Stimulated activated CD4-positive, alpha-beta T cell treated with anti-CD3 and anti-CD28 coated beads, Interleukin-2, amount 100 ng/mL, for 48 hours (primary cell): ENCODE results near the gene NDUFA6.
A peak's percentile ranks its signal among the peaks of the same experiment; 100 is the strongest.
"Not testable (repeated sequence)": the region's sequence is repeated elsewhere in the genome, so short reads cannot be mapped to it uniquely, and the experiment has no call there.

Experiments
- DNase-seq, 2 donors: peaks; one replicate each; pipeline ENCODE4 v3.0.0-alpha.2; 2020

Gene NDUFA6

DNA sequence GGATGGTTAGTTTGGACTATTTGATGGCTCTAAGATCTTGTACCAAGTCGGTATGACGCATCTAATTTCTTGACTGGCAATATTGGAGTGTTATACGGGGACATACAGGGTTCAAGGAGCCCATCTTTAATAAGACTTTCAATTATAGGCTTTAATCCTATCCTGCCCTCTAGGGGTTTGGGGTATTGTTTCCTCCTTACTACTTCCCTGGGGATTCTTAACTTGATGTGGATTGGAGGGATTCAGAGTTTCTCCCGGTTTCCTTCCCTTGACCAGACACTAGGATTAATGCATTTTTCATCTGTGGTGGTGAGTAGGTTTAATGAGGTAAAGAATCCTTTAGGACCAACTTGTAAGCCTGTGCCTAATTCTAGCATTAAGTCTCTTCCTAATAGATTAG is 21.2 kb upstream of the NDUFA6 start:
- DNase-seq, result no peak

- no peak for DNase-seq
These were observed 18.3 kb upstream of the NDUFA6 start for GRCh38 chr22:42108848-42109247.

GRCh38 chr22:42104332-42104860 is 13.8 kb upstream of the NDUFA6 start:
- DNase-seq, result not testable (repeated sequence)

DNA sequence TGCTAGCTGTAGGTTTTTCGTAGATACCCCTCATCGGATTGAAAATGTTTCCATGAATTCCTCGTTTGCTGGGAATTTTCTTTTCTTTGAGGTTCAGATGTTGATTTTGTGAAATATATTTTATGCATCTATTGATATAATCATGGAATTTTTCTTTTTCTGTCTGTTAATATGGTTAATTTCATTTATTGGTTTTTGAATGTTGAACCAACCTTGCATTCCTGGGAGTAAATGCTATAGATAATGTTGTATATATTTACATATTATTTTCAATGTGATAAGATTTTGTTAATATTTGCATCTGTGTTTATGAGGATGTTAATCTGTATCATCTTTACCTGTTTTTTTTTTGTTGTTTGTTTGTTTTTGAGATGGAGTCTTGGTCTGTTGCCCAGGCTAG is 10.6 kb upstream of the NDUFA6 start:
- no peak for DNase-seq

DNA sequence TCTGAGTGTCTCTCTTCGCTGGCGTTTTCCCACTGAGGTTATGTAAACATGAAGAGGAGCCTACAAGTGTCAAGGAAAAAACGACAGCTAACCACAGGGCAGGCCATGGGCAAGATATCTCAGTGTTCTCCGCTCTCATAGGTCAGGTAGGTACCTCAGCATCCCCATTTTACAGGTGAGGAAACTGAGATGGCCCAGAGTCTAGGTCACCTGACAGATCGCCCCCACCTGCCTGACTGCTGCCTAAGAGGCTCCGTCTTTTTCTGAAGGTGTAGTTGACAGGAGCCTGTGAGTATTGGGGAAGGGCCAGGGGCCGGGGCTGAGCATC is 847 bp upstream of the NDUFA6 start:
- DNase-seq, result no peak

GRCh38 chr22:42086051-42086450 is 4.5 kb downstream of the NDUFA6 start:
- no peak for DNase-seq

GRCh38 chr22:42084874-42085273 is 5.7 kb downstream of the NDUFA6 start:
- DNase-seq, result no peak

- no peak for DNase-seq
These were observed 7.5 kb downstream of the NDUFA6 start for GRCh38 chr22:42083119-42083518.

DNA sequence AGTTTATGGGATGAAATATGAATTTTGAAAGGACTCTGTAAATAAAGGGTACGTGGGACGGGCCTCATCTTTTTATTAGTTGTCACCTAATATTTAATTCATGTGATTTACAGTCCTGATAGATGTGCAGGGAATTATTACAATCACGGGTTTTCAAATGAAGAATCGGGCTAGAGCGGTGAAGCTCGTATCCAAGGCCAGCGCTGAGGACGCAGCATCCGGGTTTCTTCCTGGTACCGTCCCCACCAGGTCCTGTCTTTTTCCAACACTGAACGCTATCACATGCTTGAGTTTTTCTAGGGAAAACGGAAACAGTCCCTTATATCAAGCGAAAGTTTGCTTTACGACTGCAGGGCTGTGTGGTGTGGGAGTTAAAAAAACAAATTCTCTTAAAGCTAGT is 10.3 kb downstream of the NDUFA6 start:
- DNase-seq, result no peak

- DNase-seq, result peak; percentile 96 to 97
These were observed 11.0 kb downstream of the NDUFA6 start, which contains the start of gene SMDT1 for GRCh38 chr22:42079319-42080251. SMDT1 (plus strand) TSS chr22:42079700; CDS start chr22:42079769, 69 bp downstream.

- DNase-seq, result no peak
These were observed 11.9 kb downstream of the NDUFA6 start for GRCh38 chr22:42078469-42079318.

DNA sequence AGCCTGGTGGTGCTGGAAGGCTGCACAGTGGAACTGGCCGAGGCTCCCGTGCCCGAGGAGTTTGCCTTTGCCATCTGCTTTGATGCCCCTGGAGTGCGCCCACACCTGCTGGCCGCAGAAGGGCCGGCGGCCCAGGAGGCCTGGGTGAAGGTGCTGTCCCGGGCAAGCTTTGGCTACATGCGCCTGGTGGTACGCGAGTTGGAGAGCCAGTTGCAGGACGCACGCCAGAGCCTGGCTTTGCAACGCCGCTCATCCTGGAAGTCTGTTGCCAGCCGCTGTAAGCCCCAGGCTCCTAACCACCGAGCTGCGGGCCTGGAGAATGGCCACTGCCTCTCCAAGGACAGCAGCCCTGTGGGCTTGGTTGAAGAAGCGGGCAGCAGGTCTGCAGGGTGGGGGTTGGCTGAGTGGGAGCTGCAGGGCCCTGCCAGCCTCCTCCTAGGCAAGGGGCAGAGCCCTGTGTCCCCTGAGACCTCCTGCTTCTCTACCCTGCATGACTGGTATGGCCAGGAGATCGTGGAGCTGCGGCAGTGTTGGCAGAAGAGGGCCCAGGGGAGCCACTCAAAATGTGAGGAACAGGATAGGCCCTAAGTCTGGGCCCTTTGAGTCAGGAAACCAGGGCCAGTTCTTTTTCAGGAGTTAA is 13.0 kb downstream of the NDUFA6 start:
- DNase-seq, result no peak

DNA sequence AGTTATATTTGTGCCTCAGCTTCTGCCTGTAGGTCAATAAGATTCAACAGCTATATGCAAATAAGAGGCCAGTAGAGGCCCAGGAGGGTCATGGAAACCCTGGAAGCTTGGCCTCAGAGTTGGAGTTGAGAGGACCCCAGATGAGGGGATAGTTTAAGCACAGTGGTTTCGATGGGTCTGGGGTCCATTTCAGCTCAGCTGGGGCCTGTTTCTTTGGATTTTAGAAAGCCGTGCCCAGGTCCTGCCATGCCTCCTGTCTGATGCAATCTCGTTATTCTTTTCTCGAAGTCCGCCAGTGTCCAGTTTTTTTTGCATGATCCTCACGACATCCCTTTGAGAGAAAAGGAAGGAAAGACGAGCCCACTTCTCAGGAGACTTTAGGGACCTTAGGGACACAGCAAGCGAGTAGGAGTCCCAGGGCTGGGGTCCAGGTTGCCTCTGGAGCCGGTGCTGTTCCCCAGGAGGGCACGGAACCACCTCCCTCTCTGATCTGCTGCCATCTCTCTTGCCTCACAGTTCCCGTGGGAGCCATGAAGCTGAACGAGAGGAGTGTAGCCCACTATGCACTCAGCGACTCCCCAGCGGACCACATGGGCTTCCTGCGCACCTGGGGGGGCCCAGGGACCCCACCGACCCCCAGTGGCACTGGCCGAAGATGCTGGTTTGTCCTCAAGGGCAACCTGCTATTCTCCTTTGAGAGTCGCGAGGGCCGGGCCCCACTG is 13.6 kb downstream of the NDUFA6 start:
- DNase-seq, result no peak

DNA sequence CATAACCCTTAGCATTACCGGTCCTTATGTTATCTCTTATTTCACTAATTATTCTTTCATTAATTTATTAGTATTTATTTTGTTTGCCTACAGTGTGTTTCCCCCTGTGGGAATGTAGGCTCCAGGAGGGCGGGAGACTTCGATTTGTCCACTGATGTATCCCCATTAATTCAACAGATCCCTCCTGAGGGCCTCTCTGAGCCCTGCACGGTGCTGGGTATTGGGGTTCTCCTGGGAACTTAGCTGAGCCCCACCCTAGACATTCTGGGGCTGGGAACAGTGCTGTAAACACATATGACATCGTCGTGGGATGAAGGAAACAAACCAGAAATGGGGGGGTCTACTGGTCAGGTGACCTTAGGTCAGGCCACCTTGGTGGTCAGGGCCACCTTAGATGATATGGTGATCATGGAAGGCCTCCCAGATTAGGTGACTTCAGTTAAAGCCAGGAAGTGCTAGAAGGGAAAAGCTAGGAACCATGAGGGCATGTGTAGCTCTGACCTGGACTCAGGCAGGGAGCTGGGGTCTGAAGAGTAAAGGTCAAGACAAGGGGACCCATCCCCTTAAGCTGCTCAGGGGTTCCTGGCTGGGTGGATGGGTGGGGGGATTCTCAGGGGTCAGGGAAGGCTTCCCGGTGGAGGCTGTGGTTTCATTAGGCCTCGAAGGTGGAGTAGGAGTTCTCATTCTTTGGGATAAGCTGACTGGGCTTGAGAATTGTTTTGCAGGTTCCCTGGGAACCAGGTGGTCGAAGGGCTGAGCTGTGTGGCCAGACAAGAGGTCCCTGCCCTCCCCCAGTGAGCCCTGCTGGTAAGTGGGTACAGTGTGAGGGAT is 15.5 kb downstream of the NDUFA6 start:
- no peak for DNase-seq

- peak; percentile 42 to 51 for DNase-seq
These were observed 16.3 kb downstream of the NDUFA6 start, which contains the start of gene PHETA2 for GRCh38 chr22:42074132-42074811. PHETA2 (plus strand) TSS chr22:42074248; CDS start chr22:42077294, 3,046 bp downstream.

- no peak for DNase-seq
These were observed 16.9 kb downstream of the NDUFA6 start for GRCh38 chr22:42073621-42074041.

DNA sequence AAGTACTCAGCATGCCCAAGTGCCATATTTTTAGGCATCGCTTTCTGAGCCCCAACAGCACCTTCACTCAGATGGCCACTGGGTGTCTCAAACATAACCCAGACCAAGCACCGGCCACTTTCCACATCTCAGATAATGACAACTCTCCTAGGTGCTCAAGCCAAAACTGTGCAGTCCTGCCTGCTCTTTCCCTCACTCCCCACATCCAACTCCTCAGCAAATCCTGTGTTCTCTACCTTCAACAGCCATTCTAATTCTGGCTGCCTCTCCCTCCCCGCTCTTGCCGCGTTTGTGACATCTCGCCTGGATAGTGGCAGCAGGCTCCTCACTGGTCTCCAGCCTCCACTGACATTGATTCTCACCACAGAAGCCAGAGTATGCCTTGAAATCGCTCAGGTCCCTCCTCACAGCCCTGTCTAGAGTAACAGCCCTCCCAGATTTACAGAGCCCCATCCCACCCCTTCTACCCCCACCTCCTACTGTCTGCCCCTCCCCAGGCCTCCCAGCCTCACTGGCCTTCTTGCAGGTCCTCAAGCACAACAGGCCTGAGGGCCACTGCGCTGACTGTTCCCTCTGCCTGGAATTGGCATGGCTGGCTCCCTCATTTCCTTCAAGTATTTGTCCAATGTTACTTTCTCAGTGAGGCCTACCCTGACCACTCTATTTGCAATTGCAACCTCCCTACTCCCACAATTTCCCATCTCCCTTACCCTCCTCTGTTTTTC is 17.8 kb downstream of the NDUFA6 start:
- no peak for DNase-seq

DNA sequence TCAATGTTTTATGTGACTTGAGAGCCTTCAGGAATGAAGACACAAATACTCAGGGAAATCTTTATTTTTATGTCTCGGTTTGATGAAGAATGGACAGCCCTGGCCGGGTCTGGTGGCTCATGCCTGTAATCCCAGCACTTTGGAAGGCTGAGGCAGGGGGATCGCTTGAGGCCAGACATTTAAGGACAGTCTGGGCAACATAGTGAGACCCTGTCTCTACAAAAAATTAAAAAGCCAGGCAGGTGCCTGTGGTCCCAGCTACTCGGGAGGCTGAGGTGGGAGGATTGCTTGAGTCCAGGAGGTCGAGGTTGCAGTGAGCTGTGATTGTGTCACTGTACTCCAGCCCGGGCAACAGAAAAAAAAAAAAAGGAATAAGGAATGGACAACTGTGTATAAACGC is 19.1 kb downstream of the NDUFA6 start:
- DNase-seq, result not testable (repeated sequence)

DNA sequence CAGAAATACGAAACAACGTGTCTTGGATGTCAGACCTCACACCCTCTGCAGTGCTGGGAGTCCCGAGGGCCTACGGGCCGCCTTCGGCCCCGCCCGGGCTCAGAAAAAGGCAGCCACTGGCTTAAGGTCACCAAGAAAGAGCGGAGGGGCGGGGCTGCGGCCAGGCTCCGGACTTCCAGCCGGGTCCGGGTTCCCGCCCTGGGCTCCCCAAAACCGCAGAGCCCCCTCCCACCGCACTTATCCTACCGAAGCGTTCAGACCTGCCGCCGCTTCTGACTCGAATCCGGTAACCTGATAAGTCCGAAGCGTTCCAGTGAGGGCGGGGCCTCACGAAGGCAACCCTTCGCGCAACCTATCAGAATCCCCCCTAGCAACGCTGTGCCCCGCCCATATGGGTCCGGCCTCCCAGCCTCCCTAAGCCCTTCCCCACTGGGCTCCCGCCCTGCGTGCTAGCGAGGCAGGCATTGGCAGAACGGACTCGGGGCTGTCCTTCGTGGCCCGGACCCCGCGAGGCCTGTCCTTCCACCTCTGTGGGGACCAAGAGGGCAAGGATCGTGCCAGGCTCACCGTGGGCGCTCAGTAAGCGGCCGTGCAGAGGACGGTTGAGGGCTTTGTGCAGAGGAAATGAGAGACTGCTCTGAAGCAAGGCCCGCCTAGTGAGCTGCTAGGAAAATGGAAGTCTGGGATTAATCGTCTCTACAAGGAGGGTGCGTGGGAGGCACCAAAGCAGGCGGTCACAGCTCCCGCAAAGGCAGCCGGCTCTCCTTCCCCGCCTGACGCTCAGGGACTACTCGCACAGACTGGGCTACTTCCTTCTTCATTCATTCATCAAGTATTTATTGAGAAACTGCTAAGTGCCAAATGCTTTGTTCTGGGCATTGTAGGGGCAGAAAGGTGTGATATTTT is 19.8 kb downstream of the NDUFA6 start, which contains the start of gene NAGA:
TSS of gene NAGA (minus strand) at position 296 of the 906 bp plus-strand sequence. CDS start 515 bp downstream, outside the sequence.
- peak; percentile 84 to 90 for DNase-seq
